Measurements from ENCODE around the gene GPR160. TPM values are rescaled to one million over a fixed set of nuclear protein-coding genes. Genes with fewer than 3 reads are reported as not detected.
A peak's percentile ranks its signal among the peaks of the same experiment; 100 is the strongest.

Gene GPR160
- total RNA-seq, 2 donors from 2014 or later, result 1.7 to 1.9 TPM

- DNase-seq (ENCODE audit: low spot score), result no peak
- intact Hi-C loops (cut with DNase I), result no loop called here
Observed at GRCh38 chr3:170023165-170023564, 14.6 kb upstream of the GPR160 start.

- no peak for DNase-seq (ENCODE audit: low spot score)
- intact Hi-C loops (cut with DNase I), result no loop called here
Observed at GRCh38 chr3:170024581-170024980, 13.2 kb upstream of the GPR160 start.

GRCh38 chr3:170027233-170028102 is 10.3 kb upstream of the GPR160 start:
- intact Hi-C loops (cut with DNase I), result no loop called here
- DNase-seq (ENCODE audit: low spot score), result no peak

GRCh38 chr3:170033489-170033888 is 4.3 kb upstream of the GPR160 start:
- DNase-seq (ENCODE audit: low spot score), result no peak
- intact Hi-C loops (cut with DNase I), result no loop called here

- intact Hi-C loops (cut with DNase I), result no loop called here
- peak; percentile 84 for DNase-seq (ENCODE audit: low spot score)
Observed at GRCh38 chr3:170038434-170039110, 777 bp downstream of the GPR160 start.

GRCh38 chr3:170040418-170040817 is 2.6 kb downstream of the GPR160 start:
- no peak for DNase-seq (ENCODE audit: low spot score)
- intact Hi-C loops (cut with DNase I), result no loop called here

GRCh38 chr3:170043506-170043905 is 5.7 kb downstream of the GPR160 start:
- intact Hi-C loops (cut with DNase I), result no loop called here
- no peak for DNase-seq (ENCODE audit: low spot score)

GRCh38 chr3:170044271-170044670 is 6.5 kb downstream of the GPR160 start:
- no peak for DNase-seq (ENCODE audit: low spot score)
- intact Hi-C loops (cut with DNase I), result no loop called here

- no peak for DNase-seq (ENCODE audit: low spot score)
- intact Hi-C loops (cut with DNase I), result no loop called here
Observed at GRCh38 chr3:170044795-170045244, 7.0 kb downstream of the GPR160 start.

GRCh38 chr3:170046269-170047132 is 8.7 kb downstream of the GPR160 start:
- no peak for DNase-seq (ENCODE audit: low spot score)
- intact Hi-C loops (cut with DNase I), result no loop called here

- DNase-seq (ENCODE audit: low spot score), result no peak
- intact Hi-C loops (cut with DNase I), result no loop called here
Observed at GRCh38 chr3:170047133-170047404, 9.3 kb downstream of the GPR160 start.

GRCh38 chr3:170049146-170050000 is 11.6 kb downstream of the GPR160 start:
- intact Hi-C loops (cut with DNase I), result no loop called here

GRCh38 chr3:170050753-170051152 is 13.0 kb downstream of the GPR160 start:
- intact Hi-C loops (cut with DNase I), result no loop called here
- DNase-seq (ENCODE audit: low spot score), result no peak

More at GRCh38 chr3:170049146-170050000, 11.6 kb downstream of the GPR160 start:
- DNase-seq (ENCODE audit: low spot score), result no peak

GRCh38 chr3:170052398-170052797 is 14.6 kb downstream of the GPR160 start:
- intact Hi-C loops (cut with DNase I), result no loop called here
- no peak for DNase-seq (ENCODE audit: low spot score)

- intact Hi-C loops (cut with DNase I), result no loop called here
- no peak for DNase-seq (ENCODE audit: low spot score)
Observed at GRCh38 chr3:170054204-170054603, 16.4 kb downstream of the GPR160 start.

GRCh38 chr3:170055209-170055608 is 17.4 kb downstream of the GPR160 start:
- intact Hi-C loops (cut with DNase I), result no loop called here
- DNase-seq (ENCODE audit: low spot score), result no peak

GRCh38 chr3:170056710-170057454 is 19.1 kb downstream of the GPR160 start:
- DNase-seq (ENCODE audit: low spot score), result no peak
- intact Hi-C loops (cut with DNase I), result no loop called here

GRCh38 chr3:170057550-170057949 is 19.8 kb downstream of the GPR160 start:
- DNase-seq (ENCODE audit: low spot score), result no peak
- intact Hi-C loops (cut with DNase I), result no loop called here
